EH (cell line): ENCODE results near the gene ADAT2.

Experiments
- DNase-seq: peaks from one replicate; pipeline ENCODE4 v3.0.0-alpha.2; 2015; ENCODE audit warnings: low read depth

Gene ADAT2

GRCh38 chr6:143441680-143442545 lies 8.6 kb downstream of the ADAT2 start:
- peak; percentile 50 for DNase-seq

GRCh38 chr6:143441010-143441409 lies 9.5 kb downstream of the ADAT2 start:
- DNase-seq = no peak

DNA sequence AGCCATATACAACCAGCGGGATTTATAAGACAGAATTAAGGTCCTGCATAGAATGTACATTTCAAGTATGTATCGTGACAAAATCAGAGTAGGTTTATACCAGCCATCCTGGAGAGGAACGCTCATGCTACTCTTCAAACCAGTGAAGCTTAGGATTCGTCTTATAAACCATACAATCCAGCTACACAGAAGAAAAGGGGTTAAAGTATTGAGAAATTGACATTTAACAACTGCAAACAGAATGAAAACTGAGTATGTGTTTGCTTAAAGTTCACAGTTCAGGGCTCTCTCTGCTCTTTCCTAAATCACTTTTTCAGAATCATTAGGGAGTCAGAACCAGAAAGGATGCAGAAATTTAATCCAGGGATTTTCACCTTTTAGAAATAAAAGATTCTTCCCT lies 17.9 kb downstream of the ADAT2 start:
- DNase-seq = no peak

DNA sequence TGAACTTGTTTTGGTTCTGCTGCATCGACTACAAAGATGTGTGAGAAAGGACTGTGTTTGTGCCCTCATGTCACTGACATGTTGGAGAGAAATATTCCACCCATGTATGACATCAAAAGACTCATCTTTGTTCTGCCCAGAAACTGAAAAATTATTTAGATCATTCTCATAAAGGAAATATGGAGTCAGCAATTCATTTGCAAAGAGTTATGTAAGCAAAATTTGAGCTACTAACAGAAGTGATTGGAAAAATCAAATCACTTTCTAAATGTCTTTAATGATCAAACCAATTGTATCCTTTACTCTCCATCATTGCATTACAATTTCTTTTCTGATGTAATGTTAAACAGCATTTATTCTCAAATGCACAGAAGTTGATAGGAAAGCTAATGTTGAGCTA lies 19.3 kb downstream of the ADAT2 start:
- no peak for DNase-seq

GRCh38 chr6:143429970-143430369 lies 20.5 kb downstream of the ADAT2 start:
- no peak for DNase-seq

GRCh38 chr6:143427109-143427817 lies 23.2 kb downstream of the ADAT2 start:
- peak; percentile 93 for DNase-seq

DNA sequence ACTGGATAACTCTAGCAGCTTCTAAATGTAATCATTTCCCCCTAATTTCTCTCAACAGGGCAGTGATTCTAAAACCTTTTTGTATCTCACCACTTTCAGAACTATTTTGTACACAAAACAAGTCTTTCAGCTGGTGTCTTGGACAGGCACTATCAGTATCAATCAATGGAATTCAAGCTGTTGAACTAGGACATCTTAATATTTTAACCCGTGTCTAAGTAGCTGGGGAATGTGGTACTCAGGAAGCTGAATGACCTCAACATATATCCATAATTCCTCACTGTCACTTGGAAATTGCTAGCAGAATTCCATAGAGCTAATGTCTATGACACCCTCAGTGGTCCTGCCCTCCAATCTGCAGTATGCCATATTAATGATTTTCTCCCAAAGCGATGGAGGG lies 24.5 kb downstream of the ADAT2 start:
- peak; percentile 45 for DNase-seq

DNA sequence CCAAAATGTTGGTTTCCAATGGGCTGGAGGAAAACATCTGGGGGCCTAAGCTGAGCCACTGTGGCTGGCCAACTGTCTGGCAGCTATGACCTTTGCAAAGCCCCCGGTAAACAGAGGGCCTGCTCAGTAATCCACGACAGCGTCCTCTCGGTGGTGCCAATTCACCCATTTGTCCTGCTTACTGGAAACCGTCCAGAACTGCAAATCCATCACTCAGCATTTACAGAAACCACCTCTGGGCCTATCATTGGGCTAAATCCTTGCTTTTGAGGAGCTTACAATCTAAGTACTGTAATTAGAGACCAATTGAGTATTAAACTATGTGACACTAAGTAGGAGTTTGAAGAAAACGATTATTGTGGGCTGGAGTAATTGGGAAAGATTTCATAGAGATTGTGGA lies 31.0 kb downstream of the ADAT2 start:
- DNase-seq = no peak

GRCh38 chr6:143414769-143415168 lies 35.7 kb downstream of the ADAT2 start:
- DNase-seq = no peak

GRCh38 chr6:143410859-143411270 lies 39.6 kb downstream of the ADAT2 start:
- DNase-seq = peak; percentile 89

GRCh38 chr6:143408787-143409162 lies 41.7 kb downstream of the ADAT2 start:
- peak; percentile 42 for DNase-seq

- DNase-seq = no peak
These were observed 42.2 kb downstream of the ADAT2 start for GRCh38 chr6:143408151-143408786.

DNA sequence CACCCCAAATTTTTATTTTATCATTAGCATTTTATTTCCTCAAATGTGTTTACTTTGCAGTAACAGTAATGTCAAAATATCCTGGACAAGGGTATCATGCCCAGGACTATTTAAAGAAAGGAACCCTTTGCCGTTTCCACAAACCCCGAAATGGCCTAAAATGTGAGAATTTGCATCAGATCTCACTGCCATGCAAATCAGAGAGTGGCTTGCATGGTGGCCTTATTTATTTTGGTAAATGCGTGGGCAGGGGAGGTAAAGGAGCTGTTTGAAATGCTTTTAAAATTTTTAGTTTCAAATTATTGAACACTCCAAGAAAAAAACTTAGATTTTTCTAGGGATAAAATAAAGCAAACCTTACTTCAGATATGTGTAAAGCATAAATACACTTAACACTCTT lies 43.8 kb downstream of the ADAT2 start:
- no peak for DNase-seq

DNA sequence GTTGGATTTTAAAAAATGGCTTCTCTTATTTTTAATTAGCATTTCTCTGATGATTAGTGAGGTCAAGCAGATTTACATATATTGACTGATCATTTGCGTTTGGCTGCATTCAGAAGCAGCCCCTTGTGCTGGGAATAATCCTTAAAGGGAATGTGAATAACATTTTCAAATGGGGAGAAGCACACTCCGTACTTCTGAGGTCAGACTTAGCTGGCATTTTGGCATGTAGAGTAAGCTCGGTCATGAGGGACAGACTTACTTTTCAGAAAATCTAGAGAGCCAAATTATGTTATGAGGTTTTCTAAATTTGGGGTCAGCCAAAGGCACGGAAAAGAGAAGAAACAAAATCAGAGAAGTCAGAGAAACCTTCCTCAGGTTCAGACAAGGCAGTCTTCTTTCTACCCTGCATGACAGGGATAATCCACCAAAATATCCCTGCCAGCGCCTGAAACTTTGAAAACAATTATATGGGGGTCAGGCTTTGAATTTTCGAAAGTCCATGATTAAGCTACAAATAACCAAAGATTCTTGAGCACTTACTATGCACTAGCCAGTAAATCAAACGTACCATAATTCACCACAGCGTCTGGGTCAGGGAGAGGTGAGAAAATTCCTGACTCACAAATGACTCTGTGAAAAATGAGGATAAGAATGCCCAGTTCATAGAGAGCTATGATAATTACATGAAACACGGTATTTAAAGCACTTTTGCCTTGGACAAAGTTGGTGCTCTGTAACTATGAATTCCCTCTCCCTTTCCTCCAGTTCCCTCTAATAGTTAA lies 44.9 kb downstream of the ADAT2 start:
- peak; percentile 92 for DNase-seq

DNA sequence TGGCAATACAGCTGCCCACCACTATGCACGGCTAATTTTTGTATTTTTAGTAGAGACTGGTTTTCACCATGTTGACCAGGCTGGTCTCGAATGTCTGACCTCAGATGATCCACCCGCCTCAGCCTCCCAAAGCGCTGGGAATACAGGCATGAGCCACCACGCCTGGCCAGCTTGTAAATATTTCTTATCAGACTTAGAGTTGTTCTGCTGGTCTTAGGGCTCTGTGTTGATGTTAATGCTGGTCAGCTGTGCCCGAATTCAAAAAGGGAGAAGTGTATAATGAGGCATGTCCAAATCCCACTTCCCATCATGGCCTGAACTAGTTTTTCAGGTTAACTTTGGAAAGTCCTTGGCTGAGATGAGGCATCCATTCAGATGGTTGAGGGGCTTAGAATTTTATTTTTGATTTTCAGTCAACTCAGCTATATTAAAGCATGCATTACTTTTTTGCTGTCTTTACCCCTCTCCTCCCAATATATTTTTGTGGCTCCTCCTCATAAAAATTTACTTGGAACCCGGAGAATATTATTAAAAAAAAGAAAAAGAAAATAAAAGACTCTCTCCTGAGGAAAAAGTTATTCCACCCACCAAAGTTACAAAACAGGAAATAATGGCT lies 47.7 kb downstream of the ADAT2 start:
- no peak for DNase-seq

DNA sequence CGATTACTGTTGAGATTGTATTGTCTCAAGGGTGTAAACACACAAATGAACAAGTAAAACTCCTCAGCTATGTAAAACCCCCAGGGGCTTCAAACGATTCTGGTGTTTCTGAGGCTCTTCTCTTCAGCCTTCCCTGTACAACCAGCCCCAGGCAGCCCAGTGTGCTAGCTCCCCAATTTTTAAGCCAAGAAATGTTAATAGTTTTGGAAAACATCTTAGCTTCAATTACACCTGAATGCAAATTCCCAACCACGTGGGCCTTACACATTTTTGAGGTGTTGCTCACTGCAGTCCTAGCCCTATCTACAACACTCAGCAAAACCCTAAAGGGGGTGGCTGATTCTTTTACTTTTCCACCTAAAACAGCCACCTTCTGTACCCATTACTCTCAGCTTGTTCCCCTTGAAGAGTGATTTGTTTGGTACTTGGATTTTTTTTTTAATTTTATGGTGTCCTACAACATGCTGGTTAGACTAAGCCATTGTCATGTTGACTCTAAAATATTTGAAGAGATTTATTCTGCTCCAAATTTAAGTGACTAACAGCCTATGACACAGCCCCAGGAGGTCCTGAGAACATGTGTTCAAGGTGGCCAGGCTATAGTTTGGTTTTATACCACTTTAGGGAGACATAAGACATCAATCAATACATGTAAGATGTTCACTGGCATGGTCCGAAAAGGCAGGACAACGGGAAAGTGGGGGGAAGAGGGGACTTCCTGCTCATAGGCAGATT lies 48.7 kb downstream of the ADAT2 start:
- DNase-seq = no peak

DNA sequence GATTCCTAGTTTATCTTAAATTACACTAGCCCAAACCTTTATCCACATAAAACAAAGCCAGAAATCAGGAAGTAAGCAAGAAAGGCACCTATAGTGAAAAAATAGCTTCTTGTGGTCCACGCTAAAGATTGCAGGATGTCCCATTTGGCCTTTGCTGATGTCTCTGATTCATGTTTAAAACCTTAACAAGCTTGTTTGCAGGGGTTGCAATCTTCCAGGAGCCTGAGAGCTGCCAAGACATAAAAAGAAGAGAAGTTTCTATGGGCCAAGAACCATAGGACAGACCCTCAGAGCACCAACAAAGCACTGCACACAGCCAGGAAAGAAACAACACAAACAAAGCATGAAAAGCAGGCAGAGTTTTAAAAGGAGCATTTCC lies 49.4 kb downstream of the ADAT2 start:
- DNase-seq = no peak

DNA sequence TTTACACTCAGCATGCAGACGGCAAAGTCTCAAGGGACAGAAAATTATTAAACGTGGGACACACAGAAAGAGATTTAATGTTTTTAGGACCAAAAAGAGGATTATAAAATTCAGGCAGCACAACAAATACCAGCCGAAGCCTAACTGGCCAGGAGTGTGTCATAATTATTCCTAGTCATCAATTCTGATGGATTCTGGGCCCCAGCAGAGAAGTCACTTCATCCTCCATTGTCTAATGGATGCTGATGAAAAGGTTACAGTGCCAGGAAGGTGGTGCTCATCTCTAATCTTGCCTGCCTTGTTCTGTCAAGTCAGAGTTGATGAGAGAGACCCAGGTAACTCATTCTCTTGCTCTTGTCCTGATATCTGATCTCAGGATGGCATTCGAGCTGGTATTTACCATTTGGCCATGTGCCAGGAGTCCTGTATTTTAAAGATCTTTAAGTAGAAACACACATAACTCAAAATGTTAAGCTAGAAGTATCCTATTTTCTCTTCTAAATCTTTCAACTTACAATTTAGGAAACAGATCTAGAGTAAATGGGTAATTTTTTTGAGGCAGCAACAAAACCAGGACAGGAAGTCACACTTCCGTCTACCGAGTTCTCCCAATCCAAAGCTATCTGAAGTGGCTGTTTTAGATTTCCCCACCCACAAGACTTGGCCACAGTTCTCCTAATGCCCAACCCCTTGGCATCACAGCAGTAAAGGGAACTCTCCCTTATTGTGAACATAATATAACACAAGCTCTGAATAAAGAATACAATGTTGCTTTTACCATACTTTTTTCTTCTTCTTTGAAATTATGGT lies 50.0 kb downstream of the ADAT2 start:
- DNase-seq = no peak

- DNase-seq = no peak
These were observed 50.7 kb downstream of the ADAT2 start for GRCh38 chr6:143399775-143400174.

- DNase-seq = no peak
These were observed 51.3 kb downstream of the ADAT2 start for GRCh38 chr6:143399176-143399575.
